ENCODE measurements around the gene NOL7. TPM values are rescaled to one million over a fixed set of nuclear protein-coding genes. Genes with fewer than 3 reads are reported as not detected.

Gene NOL7
- total and polyA plus RNA-seq, 10 donors, result 44.6 to 73.6 (median 54.0) TPM

- no peak for TF ChIP-seq CTCF (IDR thresholded peaks at IDR 0.05 in 8 of 11, conservative IDR thresholded peaks at IDR 0.05 in 3 of 11)
- no peak for TF ChIP-seq POLR2AphosphoS5 (IDR thresholded peaks at IDR 0.05)
- no peak for TF ChIP-seq POLR2A (IDR thresholded peaks at IDR 0.05)
- Histone ChIP-seq H3K36me3 (peaks cover 4 to 90% (median 48%) of the 10 kb centered on the region in 6 donors), H3K9me3 (no peaks in the 10 kb centered on the region), H3K27me3 (replicated peaks in 1 of 7) (no peaks in the 10 kb centered on the region), H3K4me3 (no peak overlapping the region), H3K27ac (no peak overlapping the region), H3K4me1 (no peaks in the 10 kb centered on the region)
- WGBS, 5 donors, result 82 to 98% (median 91%) methylated on average over 1 of the region's 1 CpG
- intact Hi-C loops (cut with DNase I; ENCODE audit: low total_unique reads), result no loop called here
- DNase-seq, result no peak
These were observed 24.5 kb upstream of the NOL7 start for GRCh38 chr6:13590574-13591153.

- Histone ChIP-seq H3K27me3 (replicated peaks in 1 of 7) (no peaks in the 10 kb centered on the region), H3K9me3 (no peaks in the 10 kb centered on the region), H3K4me1 (no peaks in the 10 kb centered on the region), H3K36me3 (peaks cover 4 to 93% (median 53%) of the 10 kb centered on the region in 6 donors), H3K27ac (no peak overlapping the region), H3K4me3 (no peak overlapping the region)
- 92 to 96% (median 94%) methylated on average over 16 to 21 of the region's 21 CpGs for WGBS, 5 donors
- DNase-seq, result no peak
- TF ChIP-seq POLR2A (IDR thresholded peaks at IDR 0.05), result no peak
- no peak for TF ChIP-seq POLR2AphosphoS5 (IDR thresholded peaks at IDR 0.05)
- no peak for TF ChIP-seq CTCF (IDR thresholded peaks at IDR 0.05 in 8 of 11, conservative IDR thresholded peaks at IDR 0.05 in 3 of 11)
- intact Hi-C loops (cut with DNase I; ENCODE audit: low total_unique reads), result no loop called here
These were observed 23.8 kb upstream of the NOL7 start for GRCh38 chr6:13591205-13591921.

- Histone ChIP-seq H3K4me3 (no peak overlapping the region), H3K27ac (no peak overlapping the region), H3K27me3 (replicated peaks in 1 of 7) (no peaks in the 10 kb centered on the region), H3K9me3 (no peaks in the 10 kb centered on the region), H3K4me1 (no peaks in the 10 kb centered on the region), H3K36me3 (peaks cover 0 to 93% (median 58%) of the 10 kb centered on the region in 6 donors)
- WGBS, 5 donors, result 77 to 91% (median 87%) methylated on average over 6 of the region's 6 CpGs
- no peak for DNase-seq
- intact Hi-C loops (cut with DNase I; ENCODE audit: low total_unique reads), result no loop called here
- TF ChIP-seq POLR2A (IDR thresholded peaks at IDR 0.05), result no peak
- TF ChIP-seq POLR2AphosphoS5 (IDR thresholded peaks at IDR 0.05), result no peak
- no peak for TF ChIP-seq CTCF (IDR thresholded peaks at IDR 0.05 in 8 of 11, conservative IDR thresholded peaks at IDR 0.05 in 3 of 11)
These were observed 22.0 kb upstream of the NOL7 start for GRCh38 chr6:13593103-13593502.

- 92 to 95% (median 94%) methylated on average over 6 of the region's 6 CpGs for WGBS, 5 donors
- Histone ChIP-seq H3K9me3 (no peaks in the 10 kb centered on the region), H3K36me3 (peaks cover 0 to 93% (median 63%) of the 10 kb centered on the region in 6 donors), H3K27me3 (replicated peaks in 1 of 7) (no peaks in the 10 kb centered on the region), H3K27ac (no peak overlapping the region), H3K4me1 (no peaks in the 10 kb centered on the region), H3K4me3 (no peak overlapping the region)
- intact Hi-C loops (cut with DNase I; ENCODE audit: low total_unique reads), result no loop called here
- no peak for DNase-seq
- TF ChIP-seq CTCF (IDR thresholded peaks at IDR 0.05 in 8 of 11, conservative IDR thresholded peaks at IDR 0.05 in 3 of 11) (no peak), POLR2AphosphoS5 (IDR thresholded peaks at IDR 0.05) (no peak), POLR2A (IDR thresholded peaks at IDR 0.05) (no peak)
These were observed 21.4 kb upstream of the NOL7 start for GRCh38 chr6:13593720-13594119.

Data from spleen (tissue), 11 donors.